HCT116 (cell line): ENCODE measurements around the gene KCNH2. TPM values are rescaled to one million over a fixed set of nuclear protein-coding genes. Genes with fewer than 3 reads are reported as not detected.

Source experiments
- ATAC-seq: fragments of 200-7000 bp; cut with Tn5 transposase; 2 replicates; pipeline ENCODE4 v1.9.1; 2020; ENCODE audit warnings: mild to moderate bottlenecking, moderate library complexity
- BruUV-seq: library from RNA; stranded (reverse); fragments of 400-500 nt; replicated peaks from 2 replicates; lab custom pipeline; 2021; lab: Mats Ljungman, UMichigan
- CTCF ChIA-PET: fragments of 300-600 bp; sonication (Branson Sonifier 250); formaldehyde crosslinking; loops from one replicate; lab custom pipeline; 2021; ENCODE audit warnings: antibody characterized with exemption; lab: Charles Lee
- POLR2A ChIA-PET: fragments of 300-600, 350-600 bp; sonication (Branson Sonifier 250); formaldehyde crosslinking; loops from one replicate; lab custom pipeline; 2021; ENCODE audit warnings: antibody characterized with exemption; lab: Charles Lee
- RAD21 ChIA-PET, 2 experiments: fragments of 300-600 bp; sonication (Branson Sonifier 250); formaldehyde crosslinking; loops; one replicate each; lab custom pipeline; 2023; ENCODE audit warnings: low total read pairs in 2 of 2; ENCODE audit not compliant: uncharacterized antibody in 2 of 2, unreplicated experiment in 2 of 2, low non-redundant PET in 1 of 2; lab: Charles Lee
- DNase-seq: peaks from one replicate; pipeline ENCODE4 v3.0.0-alpha.2; 2010; ENCODE audit warnings: low read depth, low spot score
- H2AFZ ChIP-seq: fragments of 200-600 bp; shearing (Covaris generic), sonication (generic); 2 replicates; pipeline ENCODE4 v1.6.1; 2017; ENCODE audit warnings: low read depth, mixed run types, mixed read lengths, antibody characterized with exemption, low read length; ENCODE audit not compliant: poor library complexity, severe bottlenecking
- H3K27ac ChIP-seq: 2 replicates; pipeline ENCODE4 v1.5.1; 2012; ENCODE audit warnings: low read depth, low read length
- H3K27me3 ChIP-seq: fragments of 200-600 bp; sonication (generic); 2 replicates; pipeline ENCODE4 v1.6.1; 2016; ENCODE audit warnings: mixed run types, low read length, mixed read lengths; ENCODE audit not compliant: insufficient read depth
- H3K36me3 ChIP-seq, 2 experiments: fragments of 200-500 bp in 1 of 2; fragments of 200-600 bp in 1 of 2; sonication (Bioruptor generic) in 1 of 2; sonication (generic) in 1 of 2; 2 replicates each; pipeline versions ENCODE4 v1.5.1 to v1.6.1; 2014 to 2016; ENCODE audit warnings: low read length in 2 of 2, inconsistent platforms in 1 of 2, mixed read lengths in 1 of 2, mixed run types in 1 of 2; ENCODE audit not compliant: insufficient read depth in 2 of 2, control insufficient read depth in 1 of 2
- H3K4me1 ChIP-seq, 2 experiments: fragments of 200-600 bp in 1 of 2; sonication (generic) in 1 of 2; 2 replicates each; pipeline versions ENCODE4 v1.5.1 to v1.6.1; 2012 to 2017; ENCODE audit warnings: low read length in 2 of 2, inconsistent platforms in 1 of 2, mild to moderate bottlenecking in 1 of 2, mixed read lengths in 1 of 2, mixed run types in 1 of 2, moderate library complexity in 1 of 2; ENCODE audit not compliant: insufficient read depth in 2 of 2, control insufficient read depth in 1 of 2
- H3K4me2 ChIP-seq: fragments of 200-600 bp; sonication (generic); 2 replicates; pipeline ENCODE4 v1.6.1; 2017; ENCODE audit warnings: mixed run types, low read length, mixed read lengths
- H3K4me3 ChIP-seq, 2 experiments: fragments of 200-600 bp in 1 of 2; sonication (generic) in 1 of 2; replicated peaks in 1 of 2; 2 replicates each; pipeline ENCODE4 v1.5.1; 2011 to 2016; ENCODE audit warnings: low read length in 2 of 2, control low read depth in 1 of 2, low read depth in 1 of 2, mild to moderate bottlenecking in 1 of 2, mixed read lengths in 1 of 2, mixed run types in 1 of 2
- H3K79me2 ChIP-seq: fragments of 200-600 bp; sonication (generic); 2 replicates; pipeline ENCODE4 v1.6.1; 2017; ENCODE audit warnings: mild to moderate bottlenecking, mixed run types, low read length, moderate library complexity, mixed read lengths; ENCODE audit not compliant: insufficient read depth
- H3K9ac ChIP-seq: fragments of 200-600 bp; sonication (generic); 2 replicates; pipeline ENCODE4 v1.6.1; 2016; ENCODE audit warnings: low read length, mixed read lengths
- H3K9me2 ChIP-seq: fragments of 200-600 bp; sonication (generic), shearing (Covaris generic); 2 replicates; pipeline ENCODE4 v1.6.1; 2017; ENCODE audit warnings: mixed run types, mild to moderate bottlenecking, moderate library complexity; ENCODE audit not compliant: insufficient read depth
- H3K9me3 ChIP-seq, 2 experiments: fragments of 200-500 bp in 1 of 2; fragments of 200-600 bp in 1 of 2; sonication (Bioruptor generic) in 1 of 2; sonication (generic) in 1 of 2; 2 replicates each; pipeline ENCODE4 v1.6.1; 2014 to 2017; ENCODE audit warnings: low read length in 2 of 2, mixed read lengths in 2 of 2, inconsistent platforms in 1 of 2, low read depth in 1 of 2, mild to moderate bottlenecking in 1 of 2, mixed run types in 1 of 2, moderate library complexity in 1 of 2; ENCODE audit not compliant: control insufficient read depth in 1 of 2, insufficient read depth in 1 of 2
- H4K20me1 ChIP-seq: fragments of 200-600 bp; sonication (generic), shearing (Covaris generic); 2 replicates; pipeline ENCODE4 v1.6.1; 2017; ENCODE audit warnings: mixed run types, mild to moderate bottlenecking, moderate library complexity; ENCODE audit not compliant: insufficient read depth
- CBX3 ChIP-seq: IDR thresholded peaks from 2 replicates; pipeline ENCODE4 v1.6.1; 2012; ENCODE audit warnings: low read depth
- CEBPB ChIP-seq: IDR thresholded peaks from 2 replicates; pipeline ENCODE4 v1.6.1; 2012; ENCODE audit warnings: low read depth
- ELF1 ChIP-seq: IDR thresholded peaks from 2 replicates; pipeline ENCODE4 v1.6.1; 2012; ENCODE audit warnings: low read depth, borderline replicate concordance
- EZH2 ChIP-seq: fragments of 200-600 bp; sonication (generic); IDR thresholded peaks from 2 replicates; pipeline ENCODE4 v1.6.1; 2017; ENCODE audit warnings: antibody characterized with exemption, mixed run types
- FOSL1 ChIP-seq: IDR thresholded peaks from 2 replicates; pipeline ENCODE4 v1.6.1; 2012; ENCODE audit warnings: low read depth
- RAD21 ChIP-seq: IDR thresholded peaks from 2 replicates; pipeline ENCODE4 v1.6.1; 2012; ENCODE audit warnings: low read depth, mild to moderate bottlenecking
- YY1 ChIP-seq: IDR thresholded peaks from 2 replicates; pipeline ENCODE4 v1.6.1; 2011; ENCODE audit warnings: low read length, low read depth, moderate library complexity, mild to moderate bottlenecking; ENCODE audit not compliant: insufficient replicate concordance; ENCODE audit errors: extremely low read depth
- ZFX ChIP-seq: fragments of 450-650 bp; IDR thresholded peaks from 2 replicates; pipeline ENCODE4 v1.6.1; 2017
- intact Hi-C: fragments of 100-400 bp; cut with micrococcal nuclease; formaldehyde crosslinking; loops from 2 replicates; pipeline ENCODE4 v1.10.0; 2022
- total RNA-seq: library from RNA; stranded (reverse); gene quantifications from one replicate; pipeline ENCODE4 v1.2.1, GENCODE V29; 2021; ENCODE audit not compliant: unreplicated experiment
- TF ChIP-seq, protein P1 (sequence below), 3 experiments: fragments of 200-600 bp in 1 of 3; sonication (generic) in 1 of 3; IDR thresholded peaks in 2 of 3; conservative IDR thresholded peaks in 1 of 3; 2 replicates each; pipeline ENCODE4 v1.5.1; 2012 to 2017; ENCODE audit warnings: low read depth in 2 of 3, low read length in 2 of 3, antibody characterized with exemption in 1 of 3, borderline replicate concordance in 1 of 3, control low read depth in 1 of 3, mild to moderate bottlenecking in 1 of 3, mixed read lengths in 1 of 3, mixed run types in 1 of 3, moderate library complexity in 1 of 3; ENCODE audit not compliant: insufficient read depth in 1 of 3

The KCNH2 gene
- total RNA-seq, 1 experiment from 2014 or later: 9.7 TPM

DNA sequence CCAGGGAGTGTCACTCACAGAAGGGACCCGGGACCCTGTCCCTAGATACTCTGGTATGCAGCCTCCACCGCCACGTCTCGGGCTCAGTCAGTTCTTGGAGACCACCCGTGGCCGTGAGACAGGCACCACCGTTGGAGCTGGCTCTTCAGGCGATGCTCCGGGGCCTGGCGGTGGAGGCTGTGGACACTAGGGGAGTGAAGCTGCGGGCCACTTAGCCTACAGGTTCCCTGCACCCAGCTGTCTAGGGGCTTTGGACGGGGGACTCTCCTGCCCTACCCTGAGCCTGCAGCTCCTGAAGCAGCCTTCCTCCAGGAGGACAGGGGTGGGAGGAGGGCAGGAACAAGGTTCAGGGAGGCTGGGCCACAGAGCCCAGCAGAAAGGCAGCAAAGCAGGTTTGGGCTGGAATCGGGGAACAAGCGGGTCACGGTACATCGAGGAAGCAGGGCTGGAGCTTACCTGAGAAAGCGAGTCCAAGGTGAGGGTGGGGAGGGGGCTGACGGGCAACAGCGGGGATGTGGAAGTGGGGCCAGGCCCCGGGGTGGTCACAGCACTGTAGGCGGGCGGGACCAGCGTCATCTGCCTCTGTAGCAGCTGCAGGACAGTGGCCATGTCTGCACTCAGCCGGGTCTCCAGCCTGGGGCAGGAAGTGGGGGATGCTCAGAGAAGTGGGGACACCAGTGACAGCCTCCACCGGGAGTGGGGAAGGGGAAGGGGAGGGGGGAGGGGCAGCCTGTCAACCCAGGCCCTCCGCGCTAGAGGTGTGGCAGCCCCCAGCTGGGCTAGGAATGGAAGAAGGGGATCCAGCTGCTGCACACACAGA, 31.5 kb downstream of the KCNH2 start:
- no peak for ATAC-seq
- no peaks in the 10 kb centered on the region for H3K9me3 ChIP-seq
- no peaks in the 10 kb centered on the region for H3K9me2 ChIP-seq
- no peak overlapping the region for H3K9ac ChIP-seq
- no peaks in the 10 kb centered on the region for H3K79me2 ChIP-seq
- H4K20me1 ChIP-seq: no peaks in the 10 kb centered on the region
- H3K4me3 ChIP-seq: no peak overlapping the region
- H3K27ac ChIP-seq: no peak overlapping the region
- TF ChIP-seq ELF1 (no peak), EZH2 (no peak), CEBPB (no peak), FOSL1 (no peak), CBX3 (no peak), YY1 (no peak), ZFX (no peak), RAD21 (no peak)
- TF ChIP-seq, protein P1, sequence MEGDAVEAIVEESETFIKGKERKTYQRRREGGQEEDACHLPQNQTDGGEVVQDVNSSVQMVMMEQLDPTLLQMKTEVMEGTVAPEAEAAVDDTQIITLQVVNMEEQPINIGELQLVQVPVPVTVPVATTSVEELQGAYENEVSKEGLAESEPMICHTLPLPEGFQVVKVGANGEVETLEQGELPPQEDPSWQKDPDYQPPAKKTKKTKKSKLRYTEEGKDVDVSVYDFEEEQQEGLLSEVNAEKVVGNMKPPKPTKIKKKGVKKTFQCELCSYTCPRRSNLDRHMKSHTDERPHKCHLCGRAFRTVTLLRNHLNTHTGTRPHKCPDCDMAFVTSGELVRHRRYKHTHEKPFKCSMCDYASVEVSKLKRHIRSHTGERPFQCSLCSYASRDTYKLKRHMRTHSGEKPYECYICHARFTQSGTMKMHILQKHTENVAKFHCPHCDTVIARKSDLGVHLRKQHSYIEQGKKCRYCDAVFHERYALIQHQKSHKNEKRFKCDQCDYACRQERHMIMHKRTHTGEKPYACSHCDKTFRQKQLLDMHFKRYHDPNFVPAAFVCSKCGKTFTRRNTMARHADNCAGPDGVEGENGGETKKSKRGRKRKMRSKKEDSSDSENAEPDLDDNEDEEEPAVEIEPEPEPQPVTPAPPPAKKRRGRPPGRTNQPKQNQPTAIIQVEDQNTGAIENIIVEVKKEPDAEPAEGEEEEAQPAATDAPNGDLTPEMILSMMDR (IDR thresholded peaks at IDR 0.05 in 2 of 3, conservative IDR thresholded peaks at IDR 0.05 in 1 of 3; ENCODE audit: borderline replicate concordance in 1 of 3, insufficient read depth in 1 of 3, low read depth in 2 of 3, low read length in 2 of 3): no peak
- RAD21 ChIA-PET: no interaction called here
- no peak overlapping the region for H3K4me2 ChIP-seq
- POLR2A ChIA-PET: no interaction called here
- H3K27me3 ChIP-seq: no peaks in the 10 kb centered on the region
- BruUV-seq: no TSS peak
- H3K36me3 ChIP-seq: no peaks in the 10 kb centered on the region
- H2AFZ ChIP-seq: no peak overlapping the region
- DNase-seq: no peak
- CTCF ChIA-PET: no interaction called here
- peaks cover 3 to 11% of the 10 kb centered on the region in 2 experiments; a peak in 1 of 4 replicates for H3K4me1 ChIP-seq
- intact Hi-C loops: no loop called here
